GM12892 (cell line): Measurements from ENCODE around the gene OCRL.

Source experiments
- POLR2AphosphoS5 ChIP-seq: IDR thresholded peaks from 2 replicates; pipeline ENCODE4 v1.6.1; 2011; ENCODE audit warnings: low read depth, low read length, control low read depth
- TAF1 ChIP-seq: IDR thresholded peaks from 2 replicates; pipeline ENCODE4 v1.6.1; 2011; ENCODE audit warnings: low read depth, mild to moderate bottlenecking, control low read depth, low read length, borderline replicate concordance

GRCh38 chrX:129606918-129607317 is 66.9 kb downstream of the OCRL start:
- TF ChIP-seq POLR2AphosphoS5: no peak
- no peak for TF ChIP-seq TAF1
